Activated naive CD4-positive, alpha-beta T cell treated with anti-CD3 and anti-CD28 coated beads for 36 hours (primary cell): Measurements from ENCODE around the gene RPRD1B. TPM values are rescaled to one million over a fixed set of nuclear protein-coding genes. Genes with fewer than 3 reads are reported as not detected.

Experiments used
- CTCF ChIA-PET: fragments of 350-600 bp; sonication (Branson Sonifier 250); formaldehyde crosslinking; loops from one replicate; lab custom pipeline; 2021; ENCODE audit warnings: antibody characterized with exemption; lab: Charles Lee
- DNase-seq: peaks from one replicate; pipeline ENCODE4 v3.0.0-alpha.2; 2020
- H3K27ac Mint-ChIP-seq: one replicate; pipeline ENCODE4 v1.8.0; 2021; ENCODE audit warnings: mild to moderate bottlenecking, mixed read lengths
- H3K27me3 Mint-ChIP-seq: one replicate; pipeline ENCODE4 v1.8.0; 2021; ENCODE audit warnings: low read depth, mixed read lengths
- H3K36me3 Mint-ChIP-seq: one replicate; pipeline ENCODE4 v1.8.0; 2021; ENCODE audit warnings: low read depth, mixed read lengths
- H3K4me1 Mint-ChIP-seq: one replicate; pipeline ENCODE4 v1.8.0; 2021; ENCODE audit warnings: low read depth, mixed read lengths
- H3K4me3 Mint-ChIP-seq: one replicate; pipeline ENCODE4 v1.8.0; 2021; ENCODE audit warnings: mild to moderate bottlenecking, moderate library complexity, mixed read lengths
- H3K9me3 Mint-ChIP-seq: one replicate; pipeline ENCODE4 v1.8.0; 2021; ENCODE audit warnings: mixed read lengths
- intact Hi-C: fragments of 100-400 bp; cut with micrococcal nuclease; formaldehyde crosslinking; loops from one replicate; pipeline ENCODE4 v1.15.1; 2023
- total RNA-seq, 2 experiments: library from RNA; stranded (reverse); gene quantifications; one replicate each; pipeline ENCODE4 v1.2.3, GENCODE V29; 2021

RPRD1B gene
- total RNA-seq, 2 experiments from 2014 or later = 31.6 to 32.7 TPM

DNA sequence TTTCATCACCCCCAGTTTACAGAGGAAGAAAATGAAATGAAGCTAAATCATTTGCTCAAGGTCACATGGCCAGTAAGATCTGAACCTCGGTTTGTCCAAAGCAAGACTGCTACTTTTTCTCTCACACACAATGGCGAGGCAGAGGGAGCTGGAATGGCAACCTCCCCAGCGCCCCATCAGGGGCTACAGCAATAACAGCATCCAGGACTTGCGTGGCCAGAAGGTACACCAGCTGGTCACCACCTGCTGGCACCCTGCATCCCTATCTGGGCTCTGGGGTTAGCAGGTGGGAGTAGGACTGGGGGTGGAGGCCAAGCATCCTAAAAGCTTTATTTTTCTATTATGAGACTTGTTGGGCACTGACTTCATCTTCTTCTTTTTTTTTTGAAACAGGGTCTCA lies 41.6 kb upstream of the RPRD1B start:
- Mint-ChIP-seq H3K9me3 (no peaks in the 10 kb centered on the region), H3K27me3 (no peaks in the 10 kb centered on the region), H3K27ac (no peak overlapping the region), H3K4me1 (peaks cover 13% of the 10 kb centered on the region), H3K36me3 (peaks cover 54% of the 10 kb centered on the region), H3K4me3 (no peak overlapping the region)
- intact Hi-C loops = loop anchor here (5.0 kb wide), 1 partner anchor 90 kb away; the partner anchor contains the start of gene VSTM2L
- CTCF ChIA-PET = interaction anchor here (0.7 kb wide), 1 partner anchor 121 kb away, joined by 3 read pairs; no protein-coding TSS in a partner anchor
- DNase-seq = no peak

DNA sequence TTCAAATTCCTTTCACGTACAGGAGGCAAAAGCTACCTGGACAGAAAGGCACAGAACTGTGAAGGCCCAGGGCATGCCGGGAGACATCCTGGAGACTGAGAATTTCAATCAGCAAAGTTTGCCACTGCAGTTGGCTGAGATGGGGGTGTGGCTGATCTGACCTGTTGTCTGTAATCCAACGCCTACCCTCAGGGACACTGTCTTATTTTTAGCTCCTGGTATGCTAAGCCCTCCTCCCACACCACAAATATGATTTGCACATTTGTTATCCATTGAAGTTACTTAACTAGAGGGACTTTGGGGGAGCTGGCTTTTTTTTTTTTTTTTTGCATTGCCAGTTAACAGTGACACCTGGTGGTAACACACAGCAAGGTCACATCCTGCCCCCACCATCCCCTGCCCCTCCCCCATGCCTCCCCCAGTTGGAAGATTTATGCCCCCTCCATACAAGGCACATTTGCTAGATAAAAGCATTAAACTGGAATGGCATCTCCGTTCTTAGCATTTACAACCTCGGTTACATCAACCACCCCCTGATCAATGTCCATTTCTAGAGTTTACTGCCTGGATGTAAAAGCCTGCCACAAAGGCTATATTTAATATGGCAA lies 40.6 kb upstream of the RPRD1B start:
- Mint-ChIP-seq H3K27me3 (no peaks in the 10 kb centered on the region), H3K27ac (no peak overlapping the region), H3K4me1 (peaks cover 13% of the 10 kb centered on the region), H3K36me3 (peaks cover 56% of the 10 kb centered on the region), H3K4me3 (no peak overlapping the region), H3K9me3 (no peaks in the 10 kb centered on the region)
- intact Hi-C loops = loop anchor here (1.0 to 5.0 kb wide), 3 partner anchors 91 to 429 kb away; partner anchors contain the start of gene VSTM2L
- CTCF ChIA-PET = interaction anchor here (0.5 to 1.7 kb wide), 3 partner anchors 9 to 233 kb away, joined by 3 to 4 read pairs (median 3); no protein-coding TSS in a partner anchor
- peak; percentile 20 for DNase-seq

DNA sequence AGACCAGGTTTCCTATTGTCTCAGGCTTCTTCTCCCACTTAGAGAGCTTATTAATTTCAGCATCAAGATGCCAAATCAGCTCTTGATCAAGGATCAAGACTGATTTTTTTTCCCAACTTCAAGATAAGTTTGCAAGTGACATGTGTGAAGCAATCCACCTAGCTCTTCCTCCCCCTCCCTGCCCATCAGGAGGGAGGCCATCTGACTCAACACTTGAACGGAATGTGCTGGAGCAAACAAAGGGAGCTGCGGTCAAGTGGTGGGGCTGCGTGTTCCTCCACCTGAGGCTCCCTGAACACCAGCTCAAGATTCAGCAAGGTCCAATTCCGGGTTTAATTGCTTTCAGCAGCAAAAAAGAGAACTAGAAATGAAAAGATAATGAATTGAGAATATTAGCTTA lies 39.0 kb upstream of the RPRD1B start:
- no peaks in the 10 kb centered on the region for H3K27me3 Mint-ChIP-seq
- no peak overlapping the region for H3K4me3 Mint-ChIP-seq
- no peak overlapping the region for H3K27ac Mint-ChIP-seq
- H3K9me3 Mint-ChIP-seq = no peaks in the 10 kb centered on the region
- H3K36me3 Mint-ChIP-seq = peaks cover 57% of the 10 kb centered on the region
- DNase-seq = no peak
- peaks cover 13% of the 10 kb centered on the region for H3K4me1 Mint-ChIP-seq
- intact Hi-C loops = loop anchor here (5.0 kb wide), 1 partner anchor 92 kb away; the partner anchor contains the start of gene VSTM2L
- CTCF ChIA-PET = interaction anchor here (1.3 to 1.5 kb wide), 2 partner anchors 11 to 309 kb away, joined by 3 to 4 read pairs; partner anchors contain the start of gene BPI

DNA sequence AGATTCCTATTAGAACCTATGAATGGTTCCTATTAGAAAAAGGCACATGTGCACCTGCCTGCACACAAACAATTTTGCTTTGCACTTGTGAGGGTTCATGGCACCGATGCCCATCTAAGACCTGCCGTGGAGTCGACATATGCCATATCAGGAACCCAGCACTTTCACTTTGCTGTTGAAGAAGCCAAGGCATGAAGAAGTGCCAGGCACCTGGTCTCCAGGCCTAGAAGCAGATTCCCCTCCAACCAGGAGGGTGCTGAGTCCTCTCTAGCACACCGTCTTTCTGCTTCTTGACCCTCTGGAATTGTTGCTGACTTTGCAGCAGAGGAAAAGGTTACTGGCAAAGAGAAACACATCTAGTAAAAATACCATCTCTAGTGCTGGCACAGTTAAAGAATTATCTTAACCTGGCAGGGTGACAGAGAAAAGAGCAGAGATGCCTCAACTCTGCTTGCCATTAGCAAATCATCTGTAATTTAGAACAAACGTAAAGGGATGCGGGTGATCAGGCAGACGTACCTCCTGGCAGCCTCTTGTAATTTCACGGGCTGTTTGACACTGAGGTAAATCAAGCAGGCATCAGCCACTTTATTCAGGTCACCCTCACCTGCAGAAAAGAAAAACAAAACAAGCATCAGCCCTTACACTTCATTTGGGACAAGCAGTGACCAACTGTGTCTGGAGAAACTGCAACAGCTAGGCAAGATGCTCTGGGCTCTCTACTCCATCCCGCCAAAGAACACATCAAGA lies 37.5 kb upstream of the RPRD1B start:
- intact Hi-C loops = no loop called here
- Mint-ChIP-seq H3K9me3 (no peaks in the 10 kb centered on the region), H3K27me3 (no peaks in the 10 kb centered on the region), H3K4me1 (peaks cover 15% of the 10 kb centered on the region), H3K36me3 (peaks cover 56% of the 10 kb centered on the region), H3K27ac (no peak overlapping the region), H3K4me3 (no peak overlapping the region)
- DNase-seq = no peak
- CTCF ChIA-PET = no interaction called here

DNA sequence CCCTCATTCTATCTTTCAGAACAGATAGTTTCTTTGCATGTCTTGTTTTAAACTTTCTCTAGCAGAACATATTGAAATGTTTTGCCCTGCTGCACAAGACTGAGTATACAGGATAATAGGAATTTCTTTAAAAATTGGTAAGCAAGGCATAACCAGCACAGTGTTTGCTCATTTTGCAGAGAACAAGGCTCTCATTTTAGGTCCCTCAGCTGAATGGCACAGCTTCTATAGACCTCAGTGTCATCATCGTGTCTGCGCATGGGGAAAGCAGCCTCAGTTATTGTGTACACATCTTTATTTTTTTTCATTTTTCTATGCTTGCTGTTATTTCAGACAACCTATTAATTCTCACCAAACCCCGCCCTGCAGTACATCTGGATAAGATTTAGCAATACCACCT lies 36.0 kb upstream of the RPRD1B start:
- no peaks in the 10 kb centered on the region for H3K27me3 Mint-ChIP-seq
- no peak for DNase-seq
- peaks cover 60% of the 10 kb centered on the region for H3K36me3 Mint-ChIP-seq
- CTCF ChIA-PET = interaction anchor here (0.6 kb wide), 1 partner anchor 658 kb away, joined by 3 read pairs; no protein-coding TSS in a partner anchor
- H3K4me1 Mint-ChIP-seq = peaks cover 23% of the 10 kb centered on the region
- intact Hi-C loops = no loop called here
- H3K4me3 Mint-ChIP-seq = no peak overlapping the region
- no peak overlapping the region for H3K27ac Mint-ChIP-seq
- no peaks in the 10 kb centered on the region for H3K9me3 Mint-ChIP-seq

DNA sequence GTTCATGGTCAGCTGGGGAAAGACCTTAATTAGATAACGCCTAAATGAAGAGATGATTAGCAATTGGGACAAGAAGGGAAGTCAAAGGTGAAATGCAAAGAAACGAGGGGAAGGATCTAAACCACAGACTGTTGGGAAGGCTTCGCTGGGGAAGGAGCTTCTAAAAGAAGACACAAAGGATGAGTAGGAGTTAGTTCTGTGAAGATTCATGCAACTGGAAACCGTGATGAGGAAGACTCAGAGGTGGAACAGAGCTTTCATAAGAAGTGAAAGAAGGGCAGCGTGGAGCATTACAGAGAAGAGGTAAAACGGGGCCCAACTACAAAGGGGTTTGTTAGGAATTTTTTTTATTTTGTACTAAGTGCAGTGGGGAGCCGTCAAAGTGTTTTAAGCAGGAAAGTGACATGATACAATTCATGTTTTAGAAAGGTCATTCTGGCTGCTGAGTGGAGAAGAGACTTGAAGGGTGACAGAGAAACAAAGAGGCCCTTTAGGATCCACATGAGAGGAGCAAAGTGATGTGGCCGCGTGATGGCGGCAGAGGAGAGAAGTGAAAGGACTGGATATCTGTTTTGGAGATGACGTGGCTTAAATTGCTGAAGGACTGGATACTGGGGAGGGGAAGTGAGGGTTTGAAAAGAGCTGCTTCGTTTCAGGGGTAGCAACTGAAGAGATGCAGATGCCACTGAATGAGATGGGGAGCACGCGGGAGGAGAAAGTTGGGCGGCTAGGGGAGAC lies 33.9 kb upstream of the RPRD1B start:
- no peak for DNase-seq
- peaks cover 26% of the 10 kb centered on the region for H3K4me1 Mint-ChIP-seq
- H3K9me3 Mint-ChIP-seq = no peaks in the 10 kb centered on the region
- H3K4me3 Mint-ChIP-seq = no peak overlapping the region
- CTCF ChIA-PET = no interaction called here
- H3K27ac Mint-ChIP-seq = no peak overlapping the region
- no peaks in the 10 kb centered on the region for H3K27me3 Mint-ChIP-seq
- peaks cover 54% of the 10 kb centered on the region for H3K36me3 Mint-ChIP-seq
- intact Hi-C loops = loop anchor here (5.0 to 10.0 kb wide), 2 partner anchors 55 to 77 kb away; no protein-coding TSS in a partner anchor

DNA sequence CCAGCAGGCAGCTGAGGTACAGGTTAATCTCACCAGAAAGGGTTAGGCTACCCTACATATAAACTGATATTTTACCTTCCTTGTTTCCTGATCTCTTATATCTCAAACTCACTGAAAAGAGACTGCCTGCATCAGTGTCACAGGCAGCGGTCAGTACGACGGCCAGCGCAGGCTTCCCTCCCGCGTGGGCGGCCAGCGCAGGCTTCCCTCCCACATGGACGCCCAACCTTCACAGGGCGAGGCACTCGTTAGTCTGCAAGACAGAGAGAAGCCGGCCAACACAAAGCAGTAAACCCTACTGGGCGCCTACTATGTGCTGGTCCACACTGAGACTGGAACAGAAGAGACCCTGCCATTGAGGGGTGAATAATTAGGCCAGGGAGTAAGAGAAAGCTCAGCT lies 33.3 kb upstream of the RPRD1B start:
- Mint-ChIP-seq H3K4me3 (no peak overlapping the region), H3K9me3 (no peaks in the 10 kb centered on the region), H3K27me3 (no peaks in the 10 kb centered on the region), H3K36me3 (peaks cover 53% of the 10 kb centered on the region), H3K4me1 (peaks cover 29% of the 10 kb centered on the region), H3K27ac (no peak overlapping the region)
- CTCF ChIA-PET = no interaction called here
- intact Hi-C loops = loop anchor here (5.0 to 10.0 kb wide), 2 partner anchors 55 to 78 kb away; no protein-coding TSS in a partner anchor
- DNase-seq = no peak

DNA sequence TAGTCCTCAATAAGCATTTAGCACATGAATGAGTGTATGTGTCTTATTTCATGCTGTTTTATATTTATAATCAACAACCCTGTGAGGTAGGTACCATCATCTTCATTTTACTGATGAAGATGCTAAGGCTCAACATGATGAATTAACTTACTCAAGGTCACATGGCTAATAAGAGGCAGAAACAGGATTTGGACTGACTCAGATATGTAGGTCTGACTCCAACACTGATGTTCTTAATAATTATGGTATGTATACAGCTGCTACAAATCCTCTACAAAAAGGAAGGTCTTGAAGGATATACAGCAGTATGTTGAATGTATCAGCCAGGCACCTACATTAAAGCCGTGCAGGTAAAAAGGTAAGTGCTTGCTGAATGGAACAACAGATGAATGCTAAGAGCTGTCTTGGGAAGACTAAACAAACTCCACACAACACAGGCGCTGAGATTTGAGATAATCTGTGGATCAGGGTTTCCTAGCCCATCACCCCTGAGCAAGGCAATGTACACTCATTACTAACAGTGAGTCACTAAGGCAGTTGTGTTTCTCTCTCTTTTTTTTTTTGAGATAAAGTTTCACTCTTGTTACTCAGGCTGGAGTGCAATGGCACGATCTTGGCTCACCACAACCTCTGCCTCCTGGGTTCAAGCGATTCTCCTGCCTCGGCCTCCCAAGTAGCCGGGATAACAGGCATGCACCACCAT lies 32.2 kb upstream of the RPRD1B start:
- H3K4me3 Mint-ChIP-seq = no peak overlapping the region
- peaks cover 57% of the 10 kb centered on the region for H3K36me3 Mint-ChIP-seq
- no peaks in the 10 kb centered on the region for H3K27me3 Mint-ChIP-seq
- peaks cover 37% of the 10 kb centered on the region for H3K4me1 Mint-ChIP-seq
- peak; percentile 30 for DNase-seq
- intact Hi-C loops = loop anchor here (5.0 to 10.0 kb wide), 2 partner anchors 53 to 79 kb away; no protein-coding TSS in a partner anchor
- no peaks in the 10 kb centered on the region for H3K9me3 Mint-ChIP-seq
- peak overlapping the region; percentile 6 for H3K27ac Mint-ChIP-seq
- CTCF ChIA-PET = no interaction called here

DNA sequence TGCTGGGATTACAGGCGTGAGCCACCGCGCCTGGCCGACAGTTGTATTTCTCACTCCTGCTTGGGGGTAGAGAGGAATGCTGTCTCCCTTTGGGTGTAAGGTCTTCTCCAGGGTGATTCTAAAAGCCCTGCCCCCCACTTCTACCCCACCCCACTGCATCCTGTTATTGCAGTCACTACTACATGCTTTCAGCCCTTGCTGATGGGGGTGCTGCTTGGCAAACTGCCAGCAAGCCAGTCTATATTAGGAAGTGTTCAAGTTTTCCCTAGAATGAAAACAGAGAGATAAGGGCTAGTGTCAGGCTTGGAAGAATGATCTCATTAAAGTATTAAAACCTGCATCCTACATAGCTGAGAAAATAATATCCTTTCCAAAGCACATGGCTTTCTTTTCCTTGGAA lies 31.6 kb upstream of the RPRD1B start:
- H3K27ac Mint-ChIP-seq = no peak overlapping the region
- H3K4me3 Mint-ChIP-seq = no peak overlapping the region
- H3K36me3 Mint-ChIP-seq = peaks cover 53% of the 10 kb centered on the region
- DNase-seq = peak; percentile 11
- CTCF ChIA-PET = no interaction called here
- no peaks in the 10 kb centered on the region for H3K9me3 Mint-ChIP-seq
- intact Hi-C loops = loop anchor here (5.0 to 10.0 kb wide), 2 partner anchors 53 to 80 kb away; no protein-coding TSS in a partner anchor
- peaks cover 41% of the 10 kb centered on the region for H3K4me1 Mint-ChIP-seq
- no peaks in the 10 kb centered on the region for H3K27me3 Mint-ChIP-seq

DNA sequence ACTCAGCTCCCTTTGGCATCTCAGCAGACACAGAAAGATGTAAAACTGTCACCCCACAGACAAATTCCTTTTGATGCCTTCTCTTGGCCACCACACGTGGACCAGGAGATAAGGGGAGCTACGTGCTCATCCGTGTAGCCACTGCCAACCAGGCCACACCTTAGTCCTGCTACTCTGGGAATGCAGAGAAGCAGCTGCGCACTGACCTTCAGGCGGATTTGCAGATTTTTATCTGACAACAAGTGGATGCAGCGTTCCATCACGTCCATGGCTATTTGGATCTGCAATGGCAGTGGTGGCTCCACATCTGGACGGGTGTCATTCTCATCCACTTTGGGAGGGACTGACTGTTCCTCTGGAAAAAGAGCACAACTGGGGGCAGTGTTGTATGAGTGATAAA lies 31.1 kb upstream of the RPRD1B start:
- intact Hi-C loops = loop anchor here (5.0 to 10.0 kb wide), 2 partner anchors 52 to 80 kb away; no protein-coding TSS in a partner anchor
- Mint-ChIP-seq H3K27me3 (no peaks in the 10 kb centered on the region), H3K27ac (no peak overlapping the region), H3K4me3 (no peak overlapping the region), H3K9me3 (no peaks in the 10 kb centered on the region), H3K36me3 (peaks cover 50% of the 10 kb centered on the region), H3K4me1 (peaks cover 41% of the 10 kb centered on the region)
- CTCF ChIA-PET = no interaction called here
- DNase-seq = no peak

DNA sequence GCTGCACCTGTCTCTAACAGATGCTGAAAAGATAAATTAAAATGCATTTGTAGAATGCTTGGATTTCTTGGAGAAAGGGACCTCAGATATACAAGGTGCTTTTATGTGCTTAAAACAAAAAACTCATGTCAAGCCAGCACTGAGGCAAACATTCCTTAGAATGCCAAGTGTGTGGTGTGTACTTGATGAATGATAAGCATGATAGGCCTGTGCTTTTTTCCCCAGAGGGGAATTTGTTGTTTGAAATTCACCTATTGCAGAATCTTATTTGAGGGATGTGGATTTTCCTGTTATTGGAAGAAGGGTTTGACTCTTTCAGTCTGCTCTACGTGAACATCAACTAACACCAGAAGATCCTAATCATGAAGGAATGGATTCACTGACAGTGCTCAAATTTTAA lies 29.1 kb upstream of the RPRD1B start:
- CTCF ChIA-PET = interaction anchor here (1.4 kb wide), 1 partner anchor 10 kb away, joined by 4 read pairs; no protein-coding TSS in a partner anchor

More for the DNA sequence above, 29.1 kb upstream of the RPRD1B start:
- intact Hi-C loops = loop anchor here (5.0 to 10.0 kb wide), 2 partner anchors 50 to 82 kb away; no protein-coding TSS in a partner anchor
- no peak overlapping the region for H3K4me3 Mint-ChIP-seq
- H3K4me1 Mint-ChIP-seq = peaks cover 50% of the 10 kb centered on the region
- peaks cover 49% of the 10 kb centered on the region for H3K36me3 Mint-ChIP-seq
- H3K27ac Mint-ChIP-seq = no peak overlapping the region
- DNase-seq = no peak
- H3K9me3 Mint-ChIP-seq = no peaks in the 10 kb centered on the region
- H3K27me3 Mint-ChIP-seq = no peaks in the 10 kb centered on the region
